Stimulated activated CD4-positive, alpha-beta T cell treated with anti-CD3 and anti-CD28 coated beads, Interleukin-4, amount 100 ng/mL, for 1 hour (primary cell): Measurements from ENCODE around the gene OR14K1.
"Not testable (repeated sequence)": the region's sequence is repeated elsewhere in the genome, so short reads cannot be mapped to it uniquely, and the experiment has no call there.

Experiments
- DNase-seq: peaks from one replicate; pipeline ENCODE4 v3.0.0-alpha.2; 2020

Gene OR14K1, protein sequence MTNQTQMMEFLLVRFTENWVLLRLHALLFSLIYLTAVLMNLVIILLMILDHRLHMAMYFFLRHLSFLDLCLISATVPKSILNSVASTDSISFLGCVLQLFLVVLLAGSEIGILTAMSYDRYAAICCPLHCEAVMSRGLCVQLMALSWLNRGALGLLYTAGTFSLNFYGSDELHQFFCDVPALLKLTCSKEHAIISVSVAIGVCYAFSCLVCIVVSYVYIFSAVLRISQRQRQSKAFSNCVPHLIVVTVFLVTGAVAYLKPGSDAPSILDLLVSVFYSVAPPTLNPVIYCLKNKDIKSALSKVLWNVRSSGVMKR

DNA sequence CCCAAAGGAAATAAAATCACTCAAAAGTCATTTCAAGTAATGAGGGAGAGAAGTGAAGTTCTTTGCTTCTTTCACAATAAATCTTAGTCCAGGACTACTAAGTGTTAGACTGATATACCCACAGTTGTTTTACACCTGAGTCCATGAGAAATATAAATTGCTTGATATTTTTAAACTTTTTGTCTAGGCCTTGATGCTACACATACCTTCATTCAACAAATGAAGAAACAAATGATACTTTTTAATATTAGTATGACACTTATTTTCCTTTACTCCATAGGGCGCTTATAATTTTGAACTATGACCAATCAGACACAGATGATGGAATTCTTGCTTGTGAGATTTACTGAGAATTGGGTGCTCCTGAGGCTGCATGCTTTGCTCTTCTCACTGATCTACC lies at the start of gene OR14K1:
Gene OR14K1 (plus strand): TSS at position 301 of the 400 bp plus-strand sequence. CDS start 0 bp downstream, at position 301.
- no peak for DNase-seq

DNA sequence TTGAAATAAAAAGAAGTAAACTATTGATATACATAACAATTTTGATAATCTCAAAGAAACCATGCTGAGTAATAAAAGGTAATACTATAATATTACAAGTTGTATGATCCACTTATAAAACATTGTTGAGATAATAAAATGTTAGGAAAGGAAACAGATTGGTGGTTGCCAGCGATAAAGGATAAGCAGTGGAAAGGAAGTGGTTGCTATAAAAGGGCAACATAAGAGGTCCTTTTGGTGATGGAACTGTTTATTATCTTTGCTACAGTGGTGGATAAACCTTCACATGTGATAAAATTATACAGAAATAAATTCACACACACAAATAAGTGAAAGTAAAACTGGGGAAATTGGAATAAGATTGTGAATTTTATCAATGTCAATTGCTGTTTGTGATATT lies 37.1 kb upstream of the OR14K1 start:
- DNase-seq: no peak

DNA sequence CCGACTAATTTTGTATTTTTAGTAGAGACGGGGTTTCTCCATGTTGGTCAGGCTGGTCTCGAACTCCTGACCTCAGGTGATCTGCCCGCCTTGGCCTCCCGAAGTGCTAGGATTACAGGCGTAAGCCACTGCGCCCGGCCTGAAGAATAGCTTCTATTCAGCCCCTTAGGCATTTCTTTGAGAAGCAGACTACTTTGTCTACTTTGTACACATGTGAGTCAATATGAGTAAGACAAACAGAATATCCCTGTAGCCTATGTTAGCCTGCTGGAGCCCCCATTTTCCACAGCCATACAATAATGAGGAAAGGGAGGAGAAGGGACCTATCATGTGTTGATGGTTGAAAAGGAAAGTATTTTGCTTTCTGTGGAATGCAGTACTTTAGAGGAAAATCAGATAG lies 27.7 kb upstream of the OR14K1 start:
- not testable (repeated sequence) for DNase-seq

DNA sequence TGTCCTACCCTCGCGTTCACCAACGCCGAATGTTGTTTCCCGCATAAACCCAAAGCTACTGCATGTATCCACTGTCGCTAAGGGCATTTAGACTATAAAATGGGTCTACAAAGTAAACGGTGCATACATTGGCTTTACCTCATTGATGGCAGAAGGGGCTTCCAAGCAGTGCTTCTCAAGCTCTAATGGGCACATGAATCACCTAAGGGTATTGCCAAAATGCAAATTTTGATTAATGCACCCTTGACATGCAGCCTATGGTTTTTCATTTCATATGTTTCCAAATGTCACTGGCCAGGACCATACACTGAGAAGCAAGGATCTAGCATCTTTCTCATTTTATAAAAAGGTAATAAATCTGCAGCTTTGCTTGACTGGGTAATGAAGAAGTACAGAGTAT lies 24.7 kb upstream of the OR14K1 start:
- no peak for DNase-seq

DNA sequence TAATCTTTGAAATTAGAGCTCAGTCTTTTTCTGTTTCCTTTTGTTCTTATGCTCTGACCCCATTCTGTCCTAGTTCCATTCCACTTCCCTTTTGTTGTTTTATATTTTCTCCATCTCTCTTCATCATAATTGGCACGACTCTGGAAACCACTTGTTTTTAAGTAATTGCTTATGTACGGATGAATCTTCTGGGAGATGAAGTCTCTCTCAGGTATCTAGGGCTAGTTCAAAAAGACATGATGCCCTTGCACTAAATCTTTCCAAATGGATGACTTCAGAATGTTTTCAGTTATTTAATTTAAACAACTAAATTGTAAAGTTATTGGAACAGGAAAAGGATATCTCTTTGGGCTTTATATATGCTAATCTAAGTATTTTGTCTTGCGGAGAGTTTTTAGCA lies 21.9 kb upstream of the OR14K1 start, which contains the start of gene OR6F1:
Gene OR6F1 (minus strand): TSS at position 101 of the 400 bp plus-strand sequence. CDS start 3,891 bp downstream, outside the sequence.
- DNase-seq: no peak

DNA sequence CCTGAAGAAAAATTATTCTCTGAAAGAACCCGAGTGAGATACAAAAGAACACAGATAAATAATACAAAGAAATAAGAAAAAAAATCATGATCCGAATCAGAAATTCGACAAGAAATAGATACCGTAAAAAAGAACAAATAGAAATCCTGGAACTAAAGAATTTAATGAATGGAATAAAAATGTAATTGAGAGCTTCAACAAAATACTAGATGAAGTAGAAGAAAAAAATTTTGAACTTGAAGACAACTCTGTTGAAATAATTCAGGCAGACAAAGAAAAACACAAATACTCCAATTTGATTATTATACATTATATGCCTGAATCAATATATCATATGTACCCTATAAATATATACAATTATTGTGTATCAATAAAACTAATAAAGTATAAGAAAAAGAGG lies 17.2 kb upstream of the OR14K1 start:
- DNase-seq: no peak

DNA sequence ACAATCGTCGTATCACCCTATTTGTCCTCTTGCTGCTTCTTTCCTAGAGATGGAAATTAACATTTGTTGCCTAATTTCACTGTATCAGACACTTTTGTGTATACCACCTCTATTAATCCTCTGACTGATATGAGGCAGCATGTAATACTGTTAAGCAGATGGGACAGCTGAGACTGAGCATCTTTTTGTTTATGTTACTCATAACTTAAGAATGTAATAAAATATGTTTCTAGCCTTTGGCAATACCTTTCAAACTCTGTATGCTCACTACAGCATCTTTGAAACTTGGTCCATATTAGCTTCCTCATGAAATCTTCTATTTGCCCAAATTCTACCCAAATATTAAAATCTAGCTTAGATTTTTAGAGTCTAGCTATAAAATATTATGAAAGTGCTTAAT lies 2.3 kb downstream of the OR14K1 start:
- no peak for DNase-seq

DNA sequence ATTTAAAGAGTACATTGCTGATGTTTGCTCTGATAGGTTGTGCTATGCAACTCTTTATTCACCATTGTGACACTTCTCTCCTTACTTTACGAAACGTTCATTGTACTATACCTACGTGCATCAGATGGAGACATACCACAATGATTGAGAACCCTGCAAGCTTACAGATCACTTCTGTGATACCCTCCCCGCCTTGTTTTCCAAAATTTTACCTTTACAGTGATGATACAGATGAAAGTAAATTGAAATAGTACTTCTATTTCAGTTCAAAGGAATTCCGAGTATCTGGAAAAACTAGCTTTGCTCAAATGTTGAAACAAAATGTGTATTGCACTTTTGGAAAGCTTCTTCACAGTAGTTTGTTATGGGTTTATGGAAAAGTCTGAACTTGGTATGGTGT lies 3.3 kb downstream of the OR14K1 start:
- DNase-seq: no peak

DNA sequence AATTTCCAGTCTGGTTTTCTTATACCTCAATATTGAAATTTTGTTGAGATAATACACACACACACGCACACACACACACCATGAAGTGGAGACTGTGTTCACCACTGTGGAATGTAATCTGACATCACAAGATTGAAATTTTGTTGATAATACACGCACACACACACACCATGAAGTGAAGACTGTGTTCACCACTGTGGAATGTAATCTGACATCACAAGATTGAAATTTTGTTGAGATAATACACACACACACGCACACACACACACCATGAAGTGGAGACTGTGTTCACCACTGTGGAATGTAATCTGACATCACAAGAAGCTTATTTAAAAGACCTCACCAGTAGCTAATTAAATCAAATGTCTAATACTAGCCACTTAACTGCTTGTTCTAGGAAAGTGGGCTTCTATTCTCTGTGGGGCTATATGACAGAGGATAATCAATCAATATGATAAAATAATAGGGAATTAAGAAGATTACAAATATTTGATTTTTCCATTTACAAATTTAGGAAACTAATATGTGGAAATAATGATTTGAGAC lies 3.9 kb downstream of the OR14K1 start:
- not testable (repeated sequence) for DNase-seq

DNA sequence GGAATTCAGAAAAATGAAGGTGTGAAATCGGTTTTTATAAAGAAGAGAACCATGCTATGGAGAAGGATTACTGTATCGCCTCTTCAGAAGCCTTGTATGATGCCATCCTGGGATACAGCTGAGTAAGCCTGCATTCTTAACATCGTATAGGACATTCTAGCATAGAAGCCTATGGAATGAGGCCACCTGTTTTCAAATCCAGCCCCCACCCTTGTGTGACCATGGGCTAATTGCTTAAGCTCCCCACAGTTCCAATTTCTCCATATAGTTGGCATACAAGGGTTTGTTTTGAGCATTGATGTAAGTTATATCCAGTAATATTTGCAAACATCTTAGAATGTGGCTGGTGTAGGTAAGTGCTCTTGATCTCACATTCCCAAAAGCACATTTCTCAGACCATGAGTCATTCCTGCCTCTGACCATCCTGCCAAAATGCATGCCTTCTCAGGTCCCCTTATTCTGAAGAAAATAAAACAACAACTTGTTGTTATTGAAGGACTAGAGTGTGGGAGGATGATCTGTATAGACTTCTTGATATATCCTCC lies 8.0 kb downstream of the OR14K1 start:
- no peak for DNase-seq

DNA sequence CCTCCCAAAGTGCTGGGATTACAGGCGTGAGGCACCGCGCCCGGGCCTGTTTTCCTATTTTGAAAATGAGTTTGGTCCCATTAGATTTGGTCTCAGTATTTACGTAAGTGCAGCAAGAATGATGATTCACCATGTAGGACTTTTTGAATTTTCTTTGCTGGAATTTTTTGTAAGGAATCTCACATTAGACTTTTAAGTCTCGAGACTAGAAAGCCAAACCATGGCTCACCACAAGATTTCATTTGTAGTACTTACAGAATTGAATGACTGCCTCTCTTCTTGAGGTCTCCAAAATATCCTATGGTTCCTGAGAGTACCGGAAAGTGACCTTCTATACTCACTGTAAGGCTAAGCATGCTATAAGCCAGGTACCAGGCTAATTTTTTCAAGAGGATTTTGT lies 9.2 kb downstream of the OR14K1 start:
- DNase-seq: no peak

DNA sequence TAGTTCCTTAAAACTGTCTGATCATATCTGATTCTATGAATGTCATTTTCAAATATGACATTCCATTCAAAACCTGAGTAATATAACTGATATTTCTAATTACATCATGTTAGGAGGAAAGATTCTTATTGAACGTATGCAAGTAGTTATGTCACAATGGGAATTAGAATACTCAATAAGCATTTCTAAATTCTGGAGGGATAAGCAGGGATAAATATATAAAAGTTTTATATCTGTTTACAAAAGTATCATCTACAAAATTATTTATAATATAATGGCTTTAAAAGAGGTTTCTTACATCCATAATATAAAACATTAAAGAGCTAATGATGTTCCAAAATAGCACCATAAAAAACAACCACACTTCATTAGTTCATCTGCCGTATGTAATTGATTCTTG lies 9.6 kb downstream of the OR14K1 start, which contains the start of gene OR14A2:
Gene OR14A2 (minus strand): TSS at position 101 of the 400 bp plus-strand sequence.
- no peak for DNase-seq

DNA sequence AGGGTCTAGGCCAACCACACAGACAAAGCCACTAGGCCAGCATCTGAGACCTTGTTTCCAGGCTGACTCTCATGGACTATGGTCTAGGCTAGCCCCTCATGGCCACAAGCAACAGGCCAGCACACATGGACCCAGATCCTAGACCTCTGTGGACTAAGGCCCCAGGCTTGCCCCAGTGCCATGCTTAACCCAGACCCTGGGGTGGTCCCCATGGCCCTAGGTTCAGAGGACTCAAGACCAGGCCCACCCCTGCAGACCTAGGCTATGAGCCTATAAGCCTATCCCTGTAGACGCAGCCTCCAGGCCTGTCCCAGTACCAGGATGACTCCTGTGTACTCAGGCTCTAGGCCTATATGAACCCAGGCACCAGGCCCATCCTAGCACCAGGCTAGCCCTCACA lies 11.5 kb downstream of the OR14K1 start:
- DNase-seq: no peak

DNA sequence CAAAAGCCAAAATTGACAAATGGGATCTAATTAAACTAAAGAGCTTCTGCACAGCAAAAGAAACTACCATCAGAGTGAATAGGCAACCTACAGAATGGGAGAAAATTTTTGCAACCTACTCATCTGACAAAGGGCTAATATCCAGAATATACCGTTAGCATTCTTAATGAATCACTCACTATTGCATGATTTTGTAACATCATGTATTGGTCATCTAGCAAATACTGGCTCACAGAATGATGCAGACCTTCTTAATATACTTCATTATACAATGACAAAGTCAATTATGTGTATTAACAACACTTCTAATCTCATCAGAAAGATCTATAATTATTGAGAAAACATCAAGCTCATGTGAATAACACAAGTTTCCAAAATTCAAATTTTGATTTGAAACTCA lies 15.9 kb downstream of the OR14K1 start:
- not testable (repeated sequence) for DNase-seq

DNA sequence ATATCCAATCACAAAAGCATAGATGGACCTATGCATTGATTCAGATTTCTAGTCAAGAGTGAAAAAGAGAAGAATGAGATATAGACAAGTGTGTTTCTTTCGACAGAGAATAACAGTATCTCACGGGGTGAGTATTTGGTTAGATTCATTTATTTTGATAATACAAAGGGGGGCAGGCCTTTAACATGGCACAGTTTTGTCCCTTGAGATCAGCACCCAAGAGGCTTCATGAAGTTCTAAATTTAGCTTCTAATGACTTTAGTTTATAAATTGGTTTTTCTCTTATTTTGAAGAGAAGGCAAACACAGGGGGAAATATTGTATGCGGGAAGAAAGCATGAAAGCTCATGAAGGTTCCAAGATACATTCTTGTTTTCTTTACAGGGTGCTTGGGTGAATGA lies 22.0 kb downstream of the OR14K1 start, which contains the start of gene OR1C1:
Gene OR1C1 (minus strand): TSS at position 101 of the 400 bp plus-strand sequence. CDS start 2,150 bp downstream, outside the sequence.
- no peak for DNase-seq

DNA sequence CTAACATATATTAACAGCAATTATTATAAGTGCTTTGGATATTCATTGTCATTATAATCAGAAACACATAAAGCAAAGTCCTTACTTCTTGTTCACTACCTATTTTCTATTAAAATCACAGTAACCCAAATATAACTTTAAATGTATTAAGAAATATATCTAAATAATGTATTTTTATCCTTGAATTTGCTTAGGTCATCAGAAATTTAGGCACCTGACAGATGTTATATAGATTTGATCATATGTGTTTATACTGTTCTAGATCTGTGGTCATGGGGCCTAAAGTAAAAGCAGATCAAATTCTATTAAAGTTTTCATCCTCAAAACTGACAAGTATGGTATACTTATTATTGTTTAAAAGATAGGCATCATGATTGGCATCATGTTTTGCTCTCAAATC lies 31.2 kb downstream of the OR14K1 start:
- no peak for DNase-seq
